Peyer's patch (tissue), 4 donors: ENCODE results near the gene TARM1.

Source experiments
- CTCF ChIP-seq, 6 experiments: fragments of 450-650 bp in 4 of 6; fragments of 200-600 bp in 2 of 6; sonication (generic) in 1 of 6; IDR thresholded peaks; one replicate each; pipeline ENCODE4 v1.5.1; 2017 to 2019; ENCODE audit warnings: antibody characterized with exemption in 6 of 6, mild to moderate bottlenecking in 3 of 6, moderate library complexity in 1 of 6
- POLR2A ChIP-seq, 2 donors: fragments of 450-650 bp; IDR thresholded peaks; one replicate each; pipeline ENCODE4 v1.5.1; 2017; ENCODE audit warnings: antibody characterized with exemption in 2 of 2, mild to moderate bottlenecking in 2 of 2, moderate library complexity in 2 of 2

GRCh38 chr19:54125713-54126112, 44.5 kb upstream of the TARM1 start:
- TF ChIP-seq POLR2A (IDR thresholded peaks at IDR 0.05) (no peak), CTCF (IDR thresholded peaks at IDR 0.05) (no peak)
